Adrenal gland (tissue), 5 donors: ENCODE results near the gene DDIT4L.

Source experiments
- POLR2A ChIP-seq, 2 donors: fragments of 450-650 bp; IDR thresholded peaks; one replicate each; pipeline ENCODE4 v1.6.1; 2017; ENCODE audit warnings: antibody characterized with exemption in 2 of 2, mild to moderate bottlenecking in 2 of 2, moderate library complexity in 1 of 2
- TF ChIP-seq, protein P1 (sequence below), 6 experiments: fragments of 450-650 bp in 4 of 6; fragments of 200-600 bp in 2 of 6; sonication (generic) in 1 of 6; IDR thresholded peaks; 1 replicate in 5 of 6; 2 replicates in 1 of 6; pipeline versions ENCODE4 v1.5.1 to v1.8.0; 2016 to 2021; ENCODE audit warnings: antibody characterized with exemption in 6 of 6, mild to moderate bottlenecking in 2 of 6, moderate library complexity in 1 of 6
- donor health status: DM: no; HTN: no; CAD: no.

DNA sequence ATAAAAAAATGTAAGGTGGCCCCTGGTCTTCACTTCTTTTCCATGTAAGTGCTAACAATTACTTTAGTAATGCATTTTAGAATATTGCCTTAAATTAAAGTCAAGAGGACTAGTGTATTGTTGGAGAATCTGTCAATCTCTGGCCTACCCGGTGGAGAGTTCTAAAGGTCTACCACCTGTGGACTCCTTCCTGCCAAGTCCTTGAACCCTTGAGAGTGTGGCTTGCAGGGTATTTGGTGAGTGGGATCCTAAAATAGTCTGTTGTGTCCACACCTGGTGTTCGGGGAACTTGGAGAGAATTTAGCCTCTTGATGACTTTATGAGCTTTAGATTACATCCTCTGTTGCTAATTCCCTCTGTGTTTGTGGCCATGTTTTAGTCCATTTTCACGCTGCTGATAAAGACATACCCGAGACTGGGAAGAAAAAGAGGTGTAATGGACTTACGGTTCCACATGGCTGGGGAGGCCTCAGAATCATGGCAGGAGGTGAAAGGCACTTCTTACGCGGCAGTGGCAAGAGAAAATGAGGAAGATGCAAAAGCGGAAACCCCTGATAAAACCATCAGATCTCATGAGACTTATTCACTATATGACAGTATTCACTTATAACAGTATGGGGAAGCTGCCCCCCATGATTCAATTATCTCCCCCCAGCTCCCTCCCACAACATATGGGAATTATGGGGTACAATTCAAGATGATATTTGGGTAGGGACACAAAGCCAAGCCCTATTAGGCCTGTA, 23.8 kb downstream of the DDIT4L start:
- TF ChIP-seq, protein P1, sequence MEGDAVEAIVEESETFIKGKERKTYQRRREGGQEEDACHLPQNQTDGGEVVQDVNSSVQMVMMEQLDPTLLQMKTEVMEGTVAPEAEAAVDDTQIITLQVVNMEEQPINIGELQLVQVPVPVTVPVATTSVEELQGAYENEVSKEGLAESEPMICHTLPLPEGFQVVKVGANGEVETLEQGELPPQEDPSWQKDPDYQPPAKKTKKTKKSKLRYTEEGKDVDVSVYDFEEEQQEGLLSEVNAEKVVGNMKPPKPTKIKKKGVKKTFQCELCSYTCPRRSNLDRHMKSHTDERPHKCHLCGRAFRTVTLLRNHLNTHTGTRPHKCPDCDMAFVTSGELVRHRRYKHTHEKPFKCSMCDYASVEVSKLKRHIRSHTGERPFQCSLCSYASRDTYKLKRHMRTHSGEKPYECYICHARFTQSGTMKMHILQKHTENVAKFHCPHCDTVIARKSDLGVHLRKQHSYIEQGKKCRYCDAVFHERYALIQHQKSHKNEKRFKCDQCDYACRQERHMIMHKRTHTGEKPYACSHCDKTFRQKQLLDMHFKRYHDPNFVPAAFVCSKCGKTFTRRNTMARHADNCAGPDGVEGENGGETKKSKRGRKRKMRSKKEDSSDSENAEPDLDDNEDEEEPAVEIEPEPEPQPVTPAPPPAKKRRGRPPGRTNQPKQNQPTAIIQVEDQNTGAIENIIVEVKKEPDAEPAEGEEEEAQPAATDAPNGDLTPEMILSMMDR (IDR thresholded peaks at IDR 0.05) = no peak
- TF ChIP-seq POLR2A (IDR thresholded peaks at IDR 0.05) = no peak
